AG04449 (cell line): Measurements from ENCODE around the gene BLMH.
A peak's percentile ranks its signal among the peaks of the same experiment; 100 is the strongest.

Experiments
- CTCF ChIA-PET: fragments of 350-600 bp; formaldehyde crosslinking; extraction: SDS; loops from one replicate; lab custom pipeline; 2021; ENCODE audit warnings: antibody characterized with exemption; lab: Yijun Ruan, JAX
- POLR2A ChIA-PET: fragments of 400-600, 350-600 bp; formaldehyde crosslinking; extraction: SDS; loops from one replicate; lab custom pipeline; 2020; ENCODE audit warnings: antibody characterized with exemption, inconsistent platforms; lab: Yijun Ruan, JAX
- DNase-seq: peaks from one replicate; pipeline ENCODE4 v3.0.0-alpha.2; 2010; ENCODE audit warnings: low read depth, low spot score
- H3K4me3 ChIP-seq: 2 replicates; pipeline ENCODE4 v1.5.1; 2011; ENCODE audit warnings: low read depth, mild to moderate bottlenecking, control low read depth, low read length
- TF ChIP-seq, protein P1 (sequence below): IDR thresholded peaks from one replicate; pipeline ENCODE4 v1.5.1; 2011; ENCODE audit warnings: mild to moderate bottlenecking, moderate library complexity, low read length, control low read depth, inconsistent platforms; ENCODE audit not compliant: insufficient read depth; ENCODE audit errors: missing control alignments

Gene BLMH, protein sequence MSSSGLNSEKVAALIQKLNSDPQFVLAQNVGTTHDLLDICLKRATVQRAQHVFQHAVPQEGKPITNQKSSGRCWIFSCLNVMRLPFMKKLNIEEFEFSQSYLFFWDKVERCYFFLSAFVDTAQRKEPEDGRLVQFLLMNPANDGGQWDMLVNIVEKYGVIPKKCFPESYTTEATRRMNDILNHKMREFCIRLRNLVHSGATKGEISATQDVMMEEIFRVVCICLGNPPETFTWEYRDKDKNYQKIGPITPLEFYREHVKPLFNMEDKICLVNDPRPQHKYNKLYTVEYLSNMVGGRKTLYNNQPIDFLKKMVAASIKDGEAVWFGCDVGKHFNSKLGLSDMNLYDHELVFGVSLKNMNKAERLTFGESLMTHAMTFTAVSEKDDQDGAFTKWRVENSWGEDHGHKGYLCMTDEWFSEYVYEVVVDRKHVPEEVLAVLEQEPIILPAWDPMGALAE

DNA sequence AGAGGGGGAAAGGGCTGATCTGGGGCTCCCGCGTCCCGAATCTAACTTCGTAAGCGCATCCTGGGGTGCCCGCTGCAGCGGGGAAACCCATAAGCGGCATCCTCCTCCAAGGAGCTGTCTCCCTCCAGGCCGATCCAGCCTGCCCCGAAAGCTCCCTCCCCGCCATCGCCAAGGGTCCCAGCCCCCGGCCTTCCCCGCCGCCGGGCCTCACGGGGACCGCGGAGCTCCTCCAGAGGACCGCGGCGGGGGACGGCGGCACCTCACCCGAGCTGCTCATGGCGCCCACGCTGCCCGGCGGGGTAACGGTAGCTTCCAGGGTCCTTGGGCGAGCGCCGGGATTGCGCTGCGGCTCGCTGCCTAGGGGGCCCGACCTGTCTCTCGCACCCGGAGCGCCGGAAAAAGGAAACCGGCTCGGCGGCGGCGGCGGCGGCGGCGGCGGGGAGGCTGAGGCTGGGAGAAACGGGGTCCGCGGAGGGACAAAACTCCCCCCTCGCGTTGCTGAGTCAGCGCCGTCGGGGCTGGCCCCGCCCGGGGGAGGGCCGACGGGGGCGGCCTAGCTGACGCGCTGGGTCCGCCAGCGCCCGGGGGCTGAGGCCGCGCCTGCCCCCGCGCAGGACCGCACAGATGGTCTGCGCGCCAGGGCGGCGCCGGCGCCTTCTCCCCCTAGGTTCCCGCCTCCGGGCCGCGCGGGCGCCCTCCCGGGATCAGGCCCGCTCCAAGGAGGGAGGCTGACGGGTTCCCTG, at the start of gene BLMH:
Gene BLMH, minus strand, starts transcription at position 402 of the 743 bp plus-strand sequence. Its CDS starts 125 bp downstream, at position 277.
- CTCF ChIA-PET, result interaction anchor here (1.3 to 2.5 kb wide), 8 partner anchors 9 to 187 kb away, joined by 3 to 11 read pairs (median 4); no protein-coding TSS in a partner anchor
- H3K4me3 ChIP-seq, result peak within 1 kb of the TSS; percentile 86
- POLR2A ChIA-PET, result interaction anchor here (0.8 to 1.5 kb wide), 3 partner anchors 12 to 38 kb away, joined by 3 to 6 read pairs (median 3); no protein-coding TSS in a partner anchor
- DNase-seq, result no peak
- TF ChIP-seq, protein P1, sequence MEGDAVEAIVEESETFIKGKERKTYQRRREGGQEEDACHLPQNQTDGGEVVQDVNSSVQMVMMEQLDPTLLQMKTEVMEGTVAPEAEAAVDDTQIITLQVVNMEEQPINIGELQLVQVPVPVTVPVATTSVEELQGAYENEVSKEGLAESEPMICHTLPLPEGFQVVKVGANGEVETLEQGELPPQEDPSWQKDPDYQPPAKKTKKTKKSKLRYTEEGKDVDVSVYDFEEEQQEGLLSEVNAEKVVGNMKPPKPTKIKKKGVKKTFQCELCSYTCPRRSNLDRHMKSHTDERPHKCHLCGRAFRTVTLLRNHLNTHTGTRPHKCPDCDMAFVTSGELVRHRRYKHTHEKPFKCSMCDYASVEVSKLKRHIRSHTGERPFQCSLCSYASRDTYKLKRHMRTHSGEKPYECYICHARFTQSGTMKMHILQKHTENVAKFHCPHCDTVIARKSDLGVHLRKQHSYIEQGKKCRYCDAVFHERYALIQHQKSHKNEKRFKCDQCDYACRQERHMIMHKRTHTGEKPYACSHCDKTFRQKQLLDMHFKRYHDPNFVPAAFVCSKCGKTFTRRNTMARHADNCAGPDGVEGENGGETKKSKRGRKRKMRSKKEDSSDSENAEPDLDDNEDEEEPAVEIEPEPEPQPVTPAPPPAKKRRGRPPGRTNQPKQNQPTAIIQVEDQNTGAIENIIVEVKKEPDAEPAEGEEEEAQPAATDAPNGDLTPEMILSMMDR, result no peak

DNA sequence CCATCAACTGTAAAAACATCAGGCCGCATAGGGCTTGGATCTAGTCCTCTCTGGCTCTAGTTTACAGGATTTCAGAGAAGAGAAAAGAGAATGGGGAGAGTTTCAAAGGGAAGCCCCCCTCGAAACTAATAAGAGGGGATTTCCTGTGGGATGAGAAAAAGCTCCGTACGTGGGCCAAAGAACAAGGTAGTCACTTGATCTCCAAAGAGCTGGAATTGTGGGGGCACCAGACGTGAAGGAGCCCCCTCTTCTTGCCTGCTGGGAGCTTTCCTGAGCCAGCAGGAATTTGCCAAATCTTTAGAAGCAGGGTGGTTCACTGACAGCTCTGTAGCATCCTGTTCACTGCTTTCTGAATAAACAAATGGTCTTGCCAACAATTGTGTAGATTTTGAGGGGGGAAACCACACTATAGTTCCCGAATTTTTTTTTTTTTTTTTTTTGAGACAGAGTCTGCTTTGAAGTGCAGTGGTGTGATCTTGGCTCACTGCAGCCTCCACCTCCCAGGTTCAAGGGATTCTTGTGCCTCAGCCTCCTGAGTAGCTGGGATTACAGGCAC, 49.1 kb upstream of the BLMH start:
- TF ChIP-seq, protein P1, result no peak
- H3K4me3 ChIP-seq, result no peak overlapping the region
- CTCF ChIA-PET, result interaction anchor here (0.7 to 4.4 kb wide), 21 partner anchors 8 to 484 kb away, joined by 3 to 48 read pairs (median 5); partner anchors contain the start of genes BLMH, CPD, CRLF3 and GOSR1
- DNase-seq, result no peak
- POLR2A ChIA-PET, result interaction anchor here (0.7 kb wide), 1 partner anchor 140 kb away, joined by 3 read pairs; no protein-coding TSS in a partner anchor

DNA sequence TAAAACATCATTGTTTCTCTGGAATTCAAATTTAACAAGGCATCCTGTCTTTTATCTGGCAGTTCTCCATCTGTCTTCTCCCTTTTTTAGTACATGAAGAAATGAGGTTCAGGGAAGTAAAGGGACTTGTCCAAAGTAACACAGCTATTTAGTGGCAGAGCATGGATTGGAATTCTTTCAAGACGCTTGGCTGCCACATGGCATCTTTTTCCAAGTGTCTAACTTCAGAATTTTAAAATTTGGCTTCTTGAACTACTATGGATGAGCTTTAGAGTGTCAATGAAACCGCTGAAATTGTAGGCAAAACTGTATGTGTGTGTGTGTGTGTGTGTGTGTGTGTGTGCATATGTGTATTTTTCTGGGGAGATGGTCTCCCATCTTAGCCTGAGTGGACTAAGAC, 47.3 kb upstream of the BLMH start:
- TF ChIP-seq, protein P1, result no peak
- ChIA-PET CTCF (interaction anchor here (0.7 to 4.4 kb wide), 20 partner anchors 10 to 377 kb away, joined by 3 to 48 read pairs (median 5); partner anchors contain the start of genes BLMH, CPD and GOSR1), POLR2A (no interaction called here)
- DNase-seq, result no peak
- H3K4me3 ChIP-seq, result no peak overlapping the region

DNA sequence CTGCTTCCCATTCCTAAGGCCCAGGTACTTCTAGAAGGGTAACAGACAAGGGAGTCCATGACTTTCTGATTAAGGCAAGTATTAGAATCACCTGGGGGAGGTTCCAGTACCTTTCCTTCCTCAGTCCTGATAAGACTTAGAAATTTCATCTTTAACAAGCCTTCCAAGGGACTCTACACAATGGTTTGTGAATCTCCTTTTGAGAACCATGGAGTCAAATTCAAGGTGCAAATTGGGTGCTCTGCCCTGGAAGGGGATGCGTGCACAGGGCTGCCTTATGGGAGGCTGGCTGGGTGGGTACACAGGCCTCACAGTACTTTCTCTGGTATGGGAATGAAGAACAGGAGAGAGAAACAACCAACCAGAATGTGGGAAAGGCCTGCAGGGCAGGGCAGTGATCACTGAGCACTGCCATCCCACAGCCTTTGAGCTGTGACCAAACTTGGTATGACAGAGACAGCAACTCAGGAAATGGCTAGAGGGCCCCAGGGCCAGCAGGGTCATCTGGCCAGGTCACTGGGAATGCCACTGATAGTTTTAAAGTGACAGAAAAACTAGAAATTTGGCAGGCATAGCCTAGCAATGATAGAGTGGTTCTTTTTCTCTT, 45.8 kb upstream of the BLMH start:
- no peak for DNase-seq
- ChIA-PET CTCF (interaction anchor here (1.2 to 3.7 kb wide), 10 partner anchors 10 to 239 kb away, joined by 3 to 45 read pairs (median 9); no protein-coding TSS in a partner anchor), POLR2A (no interaction called here)
- TF ChIP-seq, protein P1, result no peak
- H3K4me3 ChIP-seq, result no peak overlapping the region

DNA sequence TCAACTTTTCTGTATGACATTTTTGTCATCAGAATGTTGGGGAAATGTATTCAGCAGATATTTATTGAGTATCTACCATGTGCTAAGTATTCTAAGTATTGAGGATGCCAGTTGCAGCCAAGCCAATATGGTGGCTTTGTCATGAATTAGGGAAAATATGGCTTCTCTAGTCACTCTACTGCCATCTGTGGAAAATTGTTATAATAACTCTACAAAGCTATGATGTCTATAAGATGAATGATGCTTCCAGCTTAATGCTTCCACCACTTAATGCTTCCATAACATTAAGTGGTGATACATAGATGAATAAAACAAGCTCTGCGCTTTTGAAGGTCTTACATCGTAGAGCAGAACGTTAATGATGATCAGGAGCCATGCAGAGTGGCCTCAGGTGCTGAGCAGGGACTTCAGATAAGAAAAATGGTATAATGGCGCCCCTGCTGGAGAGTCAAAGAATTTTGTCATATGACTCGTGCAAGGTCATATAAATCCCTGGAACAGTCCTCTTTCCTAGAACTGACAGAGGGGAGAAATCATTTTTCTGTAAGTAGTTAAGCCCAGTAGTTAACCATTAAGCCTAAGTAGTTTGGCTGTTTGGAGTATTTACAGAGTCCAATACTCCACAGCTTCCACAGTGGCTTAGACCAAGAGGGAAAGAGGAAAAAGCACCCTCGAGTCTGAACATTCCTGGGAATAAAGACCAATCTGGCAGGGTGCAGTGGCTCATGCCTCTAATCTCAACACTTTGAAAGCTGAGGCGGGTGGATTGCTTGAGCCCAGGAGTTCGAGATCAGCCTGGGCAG, 44.8 kb upstream of the BLMH start:
- TF ChIP-seq, protein P1, result peak; percentile 7
- no peak overlapping the region for H3K4me3 ChIP-seq
- POLR2A ChIA-PET, result interaction anchor here (0.6 kb wide), 1 partner anchor 232 kb away, joined by 5 read pairs; no protein-coding TSS in a partner anchor
- CTCF ChIA-PET, result interaction anchor here (0.5 to 3.7 kb wide), 11 partner anchors 10 to 617 kb away, joined by 3 to 45 read pairs (median 5); no protein-coding TSS in a partner anchor
- DNase-seq, result no peak
